ENCODE measurements around the gene DPP6. TPM values are rescaled to one million over a fixed set of nuclear protein-coding genes. Genes with fewer than 3 reads are reported as not detected.

Gene DPP6
- total RNA-seq, 4 donors from 2014 or later: 0.30 to 11.8 (median 10.7) TPM

- no peak for DNase-seq (ENCODE audit: low spot score in 2 of 2)
- H3K4me1 ChIP-seq: no peaks in the 10 kb centered on the region
- 65% methylated on average over 4 of the region's 4 CpGs for WGBS
- TF ChIP-seq POLR2A (IDR thresholded peaks at IDR 0.05) (no peak), CTCF (IDR thresholded peaks at IDR 0.05) (no peak), POLR2AphosphoS5 (IDR thresholded peaks at IDR 0.05) (no peak), EP300 (IDR thresholded peaks at IDR 0.05) (no peak)
- H3K27ac ChIP-seq: no peak overlapping the region
- H3K9me3 ChIP-seq: no peaks in the 10 kb centered on the region
- H3K36me3 ChIP-seq: no peaks in the 10 kb centered on the region
- no peaks in the 10 kb centered on the region for H3K27me3 ChIP-seq
- H3K4me3 ChIP-seq: no peak overlapping the region
Measured at GRCh38 chr7:154484943-154485342, 432.7 kb downstream of the DPP6 start.

- Histone ChIP-seq H3K4me1 (no peaks in the 10 kb centered on the region), H3K36me3 (no peaks in the 10 kb centered on the region), H3K27me3 (no peaks in the 10 kb centered on the region), H3K9me3 (no peaks in the 10 kb centered on the region), H3K27ac (no peak overlapping the region), H3K4me3 (no peak overlapping the region)
- DNase-seq (ENCODE audit: low spot score in 2 of 2): no peak
- WGBS: 80% methylated on average over 4 of the region's 4 CpGs
- TF ChIP-seq POLR2A (IDR thresholded peaks at IDR 0.05) (no peak), POLR2AphosphoS5 (IDR thresholded peaks at IDR 0.05) (no peak), CTCF (IDR thresholded peaks at IDR 0.05) (no peak), EP300 (IDR thresholded peaks at IDR 0.05) (no peak)
Measured at GRCh38 chr7:154489897-154490296, 437.7 kb downstream of the DPP6 start.

- no peaks in the 10 kb centered on the region for H3K9me3 ChIP-seq
- no peaks in the 10 kb centered on the region for H3K36me3 ChIP-seq
- H3K27me3 ChIP-seq: no peaks in the 10 kb centered on the region
- H3K4me3 ChIP-seq: no peak overlapping the region
- 76% methylated on average over 5 of the region's 5 CpGs for WGBS
- TF ChIP-seq POLR2AphosphoS5 (IDR thresholded peaks at IDR 0.05) (no peak), EP300 (IDR thresholded peaks at IDR 0.05) (no peak), CTCF (IDR thresholded peaks at IDR 0.05) (no peak), POLR2A (IDR thresholded peaks at IDR 0.05) (no peak)
- DNase-seq (ENCODE audit: low spot score in 2 of 2): no peak
- no peaks in the 10 kb centered on the region for H3K4me1 ChIP-seq
- no peak overlapping the region for H3K27ac ChIP-seq
Measured at GRCh38 chr7:154493594-154493993, 441.4 kb downstream of the DPP6 start.

GRCh38 chr7:154497751-154498150 is 445.6 kb downstream of the DPP6 start:
- Histone ChIP-seq H3K27me3 (no peaks in the 10 kb centered on the region), H3K36me3 (no peaks in the 10 kb centered on the region), H3K4me1 (no peaks in the 10 kb centered on the region), H3K9me3 (peaks cover 3% of the 10 kb centered on the region), H3K27ac (no peak overlapping the region), H3K4me3 (no peak overlapping the region)
- WGBS: 47% methylated on average over 4 of the region's 4 CpGs
- no peak for DNase-seq (ENCODE audit: low spot score in 2 of 2)
- TF ChIP-seq CTCF (IDR thresholded peaks at IDR 0.05) (no peak), POLR2A (IDR thresholded peaks at IDR 0.05) (no peak), POLR2AphosphoS5 (IDR thresholded peaks at IDR 0.05) (no peak), EP300 (IDR thresholded peaks at IDR 0.05) (no peak)

- TF ChIP-seq CTCF (IDR thresholded peaks at IDR 0.05): peak in 1 of 2 donors; percentile 40
- TF ChIP-seq POLR2A (IDR thresholded peaks at IDR 0.05): no peak
- no peaks in the 10 kb centered on the region for H3K36me3 ChIP-seq
- no peaks in the 10 kb centered on the region for H3K27me3 ChIP-seq
- no peaks in the 10 kb centered on the region for H3K4me1 ChIP-seq
- WGBS: 48% methylated on average over 5 of the region's 5 CpGs
- H3K4me3 ChIP-seq: no peak overlapping the region
- no peak overlapping the region for H3K27ac ChIP-seq
- H3K9me3 ChIP-seq: peaks cover 3% of the 10 kb centered on the region
- DNase-seq (ENCODE audit: low spot score in 2 of 2): no peak
Measured at GRCh38 chr7:154503962-154504550, 451.9 kb downstream of the DPP6 start.
